Neural cell (in vitro differentiated cells): ENCODE results near the gene ANO5. TPM values are rescaled to one million over a fixed set of nuclear protein-coding genes. Genes with fewer than 3 reads are reported as not detected.
A peak's percentile ranks its signal among the peaks of the same experiment; 100 is the strongest.

Experiments
- H2AFZ ChIP-seq: fragments of 200-600, 300-800 bp; sonication (generic), shearing (Covaris generic); 2 replicates; pipeline ENCODE4 v1.6.0; 2014; ENCODE audit warnings: low read depth, mild to moderate bottlenecking, antibody characterized with exemption, low read length, moderate library complexity
- H3F3A ChIP-seq: fragments of 200-600 bp; shearing (Covaris generic); 2 replicates; pipeline ENCODE4 v1.6.1; 2016; ENCODE audit warnings: mild to moderate bottlenecking, moderate library complexity, mixed read lengths, antibody characterized with exemption, low read length; ENCODE audit not compliant: insufficient read depth, poor library complexity, severe bottlenecking
- H3K27ac ChIP-seq: fragments of 200-600, 300-800 bp; sonication (generic), shearing (Covaris generic); 2 replicates; pipeline ENCODE4 v1.5.1; 2014; ENCODE audit warnings: mild to moderate bottlenecking, low read length, moderate library complexity
- H3K27me3 ChIP-seq: fragments of 300-800, 200-600 bp; sonication (generic), shearing (Covaris generic); 2 replicates; pipeline ENCODE4 v1.6.0; 2014; ENCODE audit warnings: mild to moderate bottlenecking, low read depth, low read length, moderate library complexity; ENCODE audit not compliant: insufficient read depth
- H3K36me3 ChIP-seq: fragments of 300-800, 200-600 bp; sonication (generic), shearing (Covaris generic); 2 replicates; pipeline ENCODE4 v1.5.1; 2014; ENCODE audit warnings: mild to moderate bottlenecking, antibody characterized with exemption, low read length, moderate library complexity; ENCODE audit not compliant: insufficient read depth
- H3K4me2 ChIP-seq: fragments of 300-800, 200-600 bp; sonication (generic), shearing (Covaris generic); 2 replicates; pipeline ENCODE4 v1.6.0; 2014; ENCODE audit warnings: mild to moderate bottlenecking, low read length
- H3K4me3 ChIP-seq: fragments of 300-800, 200-600 bp; sonication (generic), shearing (Covaris generic); 2 replicates; pipeline ENCODE4 v1.5.1; 2014; ENCODE audit warnings: mild to moderate bottlenecking, low read length, moderate library complexity
- H3K79me2 ChIP-seq: fragments of 200-600 bp; shearing (Covaris generic); replicated peaks from 2 replicates; pipeline ENCODE4 v1.6.0; 2014; ENCODE audit warnings: mild to moderate bottlenecking, low read length, moderate library complexity; ENCODE audit not compliant: insufficient read depth
- H3K9ac ChIP-seq: fragments of 300-800, 200-600 bp; sonication (generic), shearing (Covaris generic); 2 replicates; pipeline ENCODE4 v1.6.1; 2016; ENCODE audit warnings: mild to moderate bottlenecking, low read length, mixed read lengths
- H3K9me2 ChIP-seq: fragments of 200-600 bp; shearing (Covaris generic); 2 replicates; pipeline ENCODE4 v1.6.1; 2016; ENCODE audit warnings: mild to moderate bottlenecking, low read length, mixed read lengths; ENCODE audit not compliant: insufficient read depth
- H3K9me3 ChIP-seq: fragments of 200-600, 300-800 bp; sonication (generic), shearing (Covaris generic); 2 replicates; pipeline ENCODE4 v1.6.1; 2016; ENCODE audit warnings: mild to moderate bottlenecking, mixed run types, low read length, moderate library complexity, mixed read lengths
- H4K20me1 ChIP-seq: fragments of 200-600 bp; shearing (Covaris generic); 2 replicates; pipeline ENCODE4 v1.6.1; 2016; ENCODE audit warnings: mild to moderate bottlenecking, mixed run types; ENCODE audit not compliant: insufficient read depth
- EP300 ChIP-seq: fragments of 450-650 bp; conservative IDR thresholded peaks from 2 replicates; pipeline ENCODE4 v1.6.1; 2014; ENCODE audit warnings: antibody characterized with exemption, mild to moderate bottlenecking, moderate library complexity; ENCODE audit not compliant: poor library complexity, severe bottlenecking
- EZH2 ChIP-seq: fragments of 200-600, 300-800 bp; shearing (Covaris generic), sonication (generic); IDR thresholded peaks from 2 replicates; pipeline ENCODE4 v1.6.1; 2014; ENCODE audit warnings: antibody characterized with exemption, low read length, borderline replicate concordance, mild to moderate bottlenecking; ENCODE audit not compliant: insufficient read depth, poor library complexity, severe bottlenecking
- MXI1 ChIP-seq: fragments of 450-650 bp; conservative IDR thresholded peaks from 2 replicates; pipeline ENCODE4 v1.6.1; 2014; ENCODE audit warnings: antibody characterized with exemption, mild to moderate bottlenecking; ENCODE audit not compliant: poor library complexity, severe bottlenecking
- POLR2AphosphoS5 ChIP-seq: IDR thresholded peaks from 2 replicates; pipeline ENCODE4 v1.6.1; 2012
- RAD21 ChIP-seq: fragments of 450-650 bp; conservative IDR thresholded peaks from 2 replicates; pipeline ENCODE4 v1.6.1; 2014; ENCODE audit warnings: antibody characterized with exemption, mild to moderate bottlenecking, moderate library complexity
- SMC3 ChIP-seq: fragments of 450-650 bp; conservative IDR thresholded peaks from 2 replicates; pipeline ENCODE4 v1.6.1; 2014; ENCODE audit warnings: antibody characterized with exemption, mild to moderate bottlenecking, moderate library complexity; ENCODE audit not compliant: poor library complexity
- TAF1 ChIP-seq: IDR thresholded peaks from 2 replicates; pipeline ENCODE4 v1.6.1; 2012; ENCODE audit warnings: low read depth
- polyA plus RNA-seq: library from polyadenylated mRNA; depleted of rRNA; stranded (reverse); fragments of >200 nt; gene quantifications from 2 replicates; pipeline ENCODE4 v1.2.3, GENCODE V29; 2014
- TF ChIP-seq, protein P1 (sequence below): IDR thresholded peaks from 2 replicates; pipeline ENCODE4 v1.6.1; 2012; ENCODE audit warnings: borderline replicate concordance
- TF ChIP-seq, protein P2 (sequence below): fragments of 450-650 bp; IDR thresholded peaks from 2 replicates; pipeline ENCODE4 v1.5.1; 2014; ENCODE audit warnings: antibody characterized with exemption, mild to moderate bottlenecking, moderate library complexity; ENCODE audit not compliant: poor library complexity, severe bottlenecking

Gene ANO5
- polyA plus RNA-seq, 1 donor from 2014 or later, result 3.6 TPM

DNA sequence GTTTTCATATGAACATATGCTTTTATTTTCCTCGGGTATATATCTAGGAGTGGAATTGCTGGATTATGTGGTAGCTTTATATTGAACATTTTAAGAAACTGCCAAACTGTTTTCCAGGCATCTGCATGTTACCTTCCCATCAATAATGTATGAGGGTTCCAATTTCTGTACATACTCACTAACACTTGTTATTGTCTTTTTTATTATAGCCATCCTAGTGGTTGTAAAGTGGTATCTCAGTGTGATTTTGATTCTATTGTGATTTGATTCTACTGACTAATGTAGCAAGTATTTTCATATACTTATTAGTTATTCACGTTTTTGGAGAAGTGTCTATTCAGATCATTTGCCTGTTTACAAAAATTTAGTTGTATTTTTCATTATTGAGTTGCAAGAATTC lies 2.0 kb downstream of the ANO5 start:
- Histone ChIP-seq H3F3A (no peaks in the 10 kb centered on the region), H3K9ac (no peak overlapping the region), H3K4me2 (no peak overlapping the region), H3K27ac (no peak overlapping the region), H3K36me3 (no peaks in the 10 kb centered on the region), H4K20me1 (no peaks in the 10 kb centered on the region), H3K9me3 (no peaks in the 10 kb centered on the region), H2AFZ (no peak overlapping the region), H3K4me3 (peak overlapping the region; percentile 77), H3K9me2 (no peaks in the 10 kb centered on the region), H3K79me2 (no peaks in the 10 kb centered on the region), H3K27me3 (peaks cover 17% of the 10 kb centered on the region)
- no peak for TF ChIP-seq POLR2AphosphoS5

DNA sequence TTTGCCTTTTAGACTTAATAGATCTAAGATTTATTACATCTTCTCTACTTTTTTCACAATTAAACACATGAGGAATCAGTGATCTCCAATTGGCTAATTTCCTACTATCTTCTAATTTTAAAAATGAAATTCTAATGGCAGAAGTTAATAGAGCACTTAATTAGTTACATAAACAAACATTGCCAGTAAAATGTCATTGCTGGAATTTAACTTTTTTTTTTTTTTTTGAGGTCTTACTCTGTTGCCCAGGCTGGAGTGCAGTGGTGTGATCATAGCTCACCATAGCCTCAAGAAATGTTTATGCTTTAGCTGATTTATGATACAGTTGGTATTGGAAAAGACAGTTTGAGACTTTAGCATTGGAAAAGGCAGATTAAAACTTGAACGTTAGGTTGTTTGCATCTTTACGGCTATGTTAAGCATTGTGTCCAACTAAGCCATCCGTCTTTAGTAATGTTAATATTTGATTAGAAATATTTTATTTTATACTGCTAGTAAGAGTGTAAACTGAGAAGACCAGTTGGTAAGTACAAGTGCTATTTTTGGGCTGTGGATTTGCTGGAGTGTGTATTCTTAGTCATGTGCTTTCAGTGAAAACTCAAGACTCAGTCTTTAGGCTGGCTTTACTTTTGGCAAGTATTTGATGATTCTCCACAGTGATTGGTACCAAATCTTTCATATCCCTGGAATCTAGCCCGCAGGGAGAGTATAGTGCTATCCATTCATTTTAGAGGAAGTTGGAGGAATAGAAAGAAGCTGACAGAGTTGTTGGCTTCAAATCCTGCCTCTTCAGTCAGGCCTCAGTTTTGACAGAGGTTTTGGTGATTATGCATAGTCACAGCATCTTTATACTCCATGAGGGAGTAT lies 4.5 kb downstream of the ANO5 start:
- TF ChIP-seq EP300 (no peak), EZH2 (no peak), POLR2AphosphoS5 (no peak), TAF1 (no peak), RAD21 (no peak), SMC3 (no peak), MXI1 (no peak)
- TF ChIP-seq, protein P1, sequence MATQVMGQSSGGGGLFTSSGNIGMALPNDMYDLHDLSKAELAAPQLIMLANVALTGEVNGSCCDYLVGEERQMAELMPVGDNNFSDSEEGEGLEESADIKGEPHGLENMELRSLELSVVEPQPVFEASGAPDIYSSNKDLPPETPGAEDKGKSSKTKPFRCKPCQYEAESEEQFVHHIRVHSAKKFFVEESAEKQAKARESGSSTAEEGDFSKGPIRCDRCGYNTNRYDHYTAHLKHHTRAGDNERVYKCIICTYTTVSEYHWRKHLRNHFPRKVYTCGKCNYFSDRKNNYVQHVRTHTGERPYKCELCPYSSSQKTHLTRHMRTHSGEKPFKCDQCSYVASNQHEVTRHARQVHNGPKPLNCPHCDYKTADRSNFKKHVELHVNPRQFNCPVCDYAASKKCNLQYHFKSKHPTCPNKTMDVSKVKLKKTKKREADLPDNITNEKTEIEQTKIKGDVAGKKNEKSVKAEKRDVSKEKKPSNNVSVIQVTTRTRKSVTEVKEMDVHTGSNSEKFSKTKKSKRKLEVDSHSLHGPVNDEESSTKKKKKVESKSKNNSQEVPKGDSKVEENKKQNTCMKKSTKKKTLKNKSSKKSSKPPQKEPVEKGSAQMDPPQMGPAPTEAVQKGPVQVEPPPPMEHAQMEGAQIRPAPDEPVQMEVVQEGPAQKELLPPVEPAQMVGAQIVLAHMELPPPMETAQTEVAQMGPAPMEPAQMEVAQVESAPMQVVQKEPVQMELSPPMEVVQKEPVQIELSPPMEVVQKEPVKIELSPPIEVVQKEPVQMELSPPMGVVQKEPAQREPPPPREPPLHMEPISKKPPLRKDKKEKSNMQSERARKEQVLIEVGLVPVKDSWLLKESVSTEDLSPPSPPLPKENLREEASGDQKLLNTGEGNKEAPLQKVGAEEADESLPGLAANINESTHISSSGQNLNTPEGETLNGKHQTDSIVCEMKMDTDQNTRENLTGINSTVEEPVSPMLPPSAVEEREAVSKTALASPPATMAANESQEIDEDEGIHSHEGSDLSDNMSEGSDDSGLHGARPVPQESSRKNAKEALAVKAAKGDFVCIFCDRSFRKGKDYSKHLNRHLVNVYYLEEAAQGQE, result no peak
- TF ChIP-seq, protein P2, sequence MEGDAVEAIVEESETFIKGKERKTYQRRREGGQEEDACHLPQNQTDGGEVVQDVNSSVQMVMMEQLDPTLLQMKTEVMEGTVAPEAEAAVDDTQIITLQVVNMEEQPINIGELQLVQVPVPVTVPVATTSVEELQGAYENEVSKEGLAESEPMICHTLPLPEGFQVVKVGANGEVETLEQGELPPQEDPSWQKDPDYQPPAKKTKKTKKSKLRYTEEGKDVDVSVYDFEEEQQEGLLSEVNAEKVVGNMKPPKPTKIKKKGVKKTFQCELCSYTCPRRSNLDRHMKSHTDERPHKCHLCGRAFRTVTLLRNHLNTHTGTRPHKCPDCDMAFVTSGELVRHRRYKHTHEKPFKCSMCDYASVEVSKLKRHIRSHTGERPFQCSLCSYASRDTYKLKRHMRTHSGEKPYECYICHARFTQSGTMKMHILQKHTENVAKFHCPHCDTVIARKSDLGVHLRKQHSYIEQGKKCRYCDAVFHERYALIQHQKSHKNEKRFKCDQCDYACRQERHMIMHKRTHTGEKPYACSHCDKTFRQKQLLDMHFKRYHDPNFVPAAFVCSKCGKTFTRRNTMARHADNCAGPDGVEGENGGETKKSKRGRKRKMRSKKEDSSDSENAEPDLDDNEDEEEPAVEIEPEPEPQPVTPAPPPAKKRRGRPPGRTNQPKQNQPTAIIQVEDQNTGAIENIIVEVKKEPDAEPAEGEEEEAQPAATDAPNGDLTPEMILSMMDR, result no peak
- Histone ChIP-seq H3K27ac (no peak overlapping the region), H3K79me2 (no peaks in the 10 kb centered on the region)

More for the DNA sequence above, 4.5 kb downstream of the ANO5 start:
- Histone ChIP-seq H2AFZ (no peak overlapping the region), H3F3A (no peaks in the 10 kb centered on the region), H3K9ac (no peak overlapping the region), H3K9me3 (no peaks in the 10 kb centered on the region), H3K4me3 (no peak overlapping the region), H3K9me2 (no peaks in the 10 kb centered on the region), H4K20me1 (no peaks in the 10 kb centered on the region), H3K27me3 (peaks cover 15% of the 10 kb centered on the region), H3K4me2 (no peak overlapping the region), H3K36me3 (no peaks in the 10 kb centered on the region)
